B cell (primary cell): ENCODE measurements around the gene ANGPTL2. TPM values are rescaled to one million over a fixed set of nuclear protein-coding genes. Genes with fewer than 3 reads are reported as not detected.

Source experiments
- ATAC-seq: fragments of 200-7000 bp; cut with Tn5 transposase; one replicate; pipeline ENCODE4 v1.10.0; 2021; ENCODE audit warnings: low read depth, mild to moderate bottlenecking, moderate number of reproducible peaks, moderate library complexity
- CTCF ChIA-PET: fragments of 350-600 bp; sonication (Branson Sonifier 250); formaldehyde crosslinking; loops from one replicate; lab custom pipeline; 2021; ENCODE audit warnings: antibody characterized with exemption, inconsistent platforms; lab: Charles Lee
- POLR2A ChIA-PET: fragments of 350-600 bp; sonication (Branson Sonifier 250); formaldehyde crosslinking; loops from one replicate; lab custom pipeline; 2021; ENCODE audit warnings: antibody characterized with exemption; lab: Charles Lee
- DNase-seq: peaks from one replicate; pipeline ENCODE4 v3.0.0; 2013
- H2AFZ ChIP-seq: 2 replicates; pipeline ENCODE4 v1.6.1; 2012; ENCODE audit warnings: mild to moderate bottlenecking, low read depth, low read length; ENCODE audit not compliant: insufficient read depth, poor library complexity, severe bottlenecking
- H3K27ac ChIP-seq, 2 donors: 1 replicate in 1 of 2; 2 replicates in 1 of 2; pipeline ENCODE4 v1.5.1; 2012 to 2013; ENCODE audit warnings: low read length in 2 of 2, mild to moderate bottlenecking in 2 of 2, moderate library complexity in 1 of 2
- H3K27me3 ChIP-seq, 4 experiments: fragments of 200-600 bp in 1 of 4; sonication (generic) in 1 of 4; replicated peaks in 1 of 4; 1 replicate in 2 of 4; 2 replicates in 2 of 4; pipeline versions ENCODE4 v1.6.1 to v1.7.0; 2013 to 2016; ENCODE audit warnings: low read length in 3 of 4, mild to moderate bottlenecking in 2 of 4, mixed read lengths in 1 of 4, moderate library complexity in 1 of 4; ENCODE audit not compliant: insufficient read depth in 4 of 4, control insufficient read depth in 3 of 4; ENCODE audit errors: control extremely low read depth in 1 of 4
- H3K36me3 ChIP-seq, 2 experiments: replicated peaks in 1 of 2; 1 replicate in 1 of 2; 2 replicates in 1 of 2; pipeline versions ENCODE4 v1.6.1 to v1.7.1; 2013; ENCODE audit warnings: low read length in 1 of 2; ENCODE audit not compliant: insufficient read depth in 2 of 2, control insufficient read depth in 1 of 2; ENCODE audit errors: control extremely low read depth in 1 of 2, extremely low read depth in 1 of 2
- H3K4me1 ChIP-seq, 2 donors: fragments of 200-600 bp in 1 of 2; sonication (generic) in 1 of 2; 1 replicate in 1 of 2; 2 replicates in 1 of 2; pipeline versions ENCODE4 v1.5.1 to v1.6.1; 2013 to 2017; ENCODE audit warnings: low read length in 2 of 2; ENCODE audit not compliant: control insufficient read depth in 2 of 2, insufficient read depth in 2 of 2
- H3K4me2 ChIP-seq: replicated peaks from 2 replicates; pipeline ENCODE3; 2012; ENCODE audit warnings: mild to moderate bottlenecking, low read depth, low read length; ENCODE audit not compliant: poor library complexity, severe bottlenecking
- H3K4me3 ChIP-seq, 5 experiments: fragments of 200-600 bp in 1 of 5; sonication (generic) in 1 of 5; 1 replicate in 3 of 5; 2 replicates in 2 of 5; pipeline versions ENCODE4 v1.5.1 to v1.7.0; 2011 to 2016; ENCODE audit warnings: low read length in 4 of 5, mild to moderate bottlenecking in 4 of 5, low read depth in 2 of 5, control low read depth in 1 of 5, moderate library complexity in 1 of 5; ENCODE audit not compliant: insufficient read depth in 1 of 5; ENCODE audit errors: control extremely low read depth in 1 of 5, extremely low read depth in 1 of 5
- H3K79me2 ChIP-seq: fragments of 200-600 bp; sonication (generic); one replicate; pipeline ENCODE4 v1.6.0; 2016; ENCODE audit warnings: low read length; ENCODE audit not compliant: control insufficient read depth, insufficient read depth
- H3K9ac ChIP-seq: fragments of 200-600 bp; sonication (generic); 2 replicates; pipeline ENCODE4 v1.6.1; 2017; ENCODE audit warnings: mild to moderate bottlenecking, low read length, moderate library complexity
- H3K9me3 ChIP-seq, 3 donors: one replicate each; pipeline versions ENCODE4 v1.6.1 to v1.7.1; 2013; ENCODE audit warnings: low read length in 2 of 3; ENCODE audit not compliant: control insufficient read depth in 2 of 3, insufficient read depth in 1 of 3; ENCODE audit errors: control extremely low read depth in 1 of 3
- H4K20me1 ChIP-seq: 2 replicates; pipeline ENCODE4 v1.6.0; 2012; ENCODE audit warnings: mild to moderate bottlenecking, low read length; ENCODE audit not compliant: insufficient read depth, control insufficient read depth, poor library complexity, severe bottlenecking
- H3K27ac Mint-ChIP-seq: one replicate; pipeline ENCODE4 v1.8.0; 2021; ENCODE audit warnings: mixed read lengths
- H3K27me3 Mint-ChIP-seq: one replicate; pipeline ENCODE4 v1.8.0; 2021; ENCODE audit warnings: mixed read lengths
- H3K4me1 Mint-ChIP-seq: one replicate; pipeline ENCODE4 v1.8.0; 2021; ENCODE audit warnings: mixed read lengths
- H3K4me3 Mint-ChIP-seq: one replicate; pipeline ENCODE4 v1.8.0; 2021; ENCODE audit warnings: mixed read lengths
- H3K9me3 Mint-ChIP-seq: one replicate; pipeline ENCODE4 v1.8.0; 2022; ENCODE audit warnings: mixed read lengths; ENCODE audit not compliant: insufficient read depth
- CTCF ChIP-seq: fragments of 200-600 bp; IDR thresholded peaks from one replicate; pipeline ENCODE4 v1.8.0; 2022; ENCODE audit warnings: antibody characterized with exemption, mild to moderate bottlenecking
- EZH2 ChIP-seq: IDR thresholded peaks from 2 replicates; pipeline ENCODE4 v1.6.1; 2012; ENCODE audit warnings: borderline replicate concordance, low read depth, mild to moderate bottlenecking, moderate library complexity, low read length; ENCODE audit not compliant: insufficient read depth, poor library complexity, severe bottlenecking
- WGBS: methylation state at CpG from one replicate; pipeline ENCODE4 v1.1.5; 2013; ENCODE audit warnings: missing lambda C conversion rate; ENCODE audit not compliant: insufficient coverage; 5-methylcytosine and 5-hydroxymethylcytosine counted together
- intact Hi-C: fragments of 100-400 bp; cut with micrococcal nuclease; formaldehyde crosslinking; loops from one replicate; pipeline ENCODE4 v1.10.0; 2022
- polyA plus RNA-seq: library from polyadenylated mRNA; depleted of rRNA; stranded (reverse); fragments of >200 nt; gene quantifications from 2 replicates; pipeline ENCODE4 v1.2.3, GENCODE V29; 2012
- total RNA-seq, 2 donors: library from RNA; stranded (reverse); fragments of 120-200 nt in 1 of 2; gene quantifications; 1 replicate in 1 of 2; 2 replicates in 1 of 2; pipeline versions ENCODE4 v1.2.3 to v1.2.4, GENCODE V29; 2013 to 2022

Gene ANGPTL2
- total and polyA plus RNA-seq, 2 donors (not counting 1 experiment from before 2014, with no cell fraction given), result not detected

DNA sequence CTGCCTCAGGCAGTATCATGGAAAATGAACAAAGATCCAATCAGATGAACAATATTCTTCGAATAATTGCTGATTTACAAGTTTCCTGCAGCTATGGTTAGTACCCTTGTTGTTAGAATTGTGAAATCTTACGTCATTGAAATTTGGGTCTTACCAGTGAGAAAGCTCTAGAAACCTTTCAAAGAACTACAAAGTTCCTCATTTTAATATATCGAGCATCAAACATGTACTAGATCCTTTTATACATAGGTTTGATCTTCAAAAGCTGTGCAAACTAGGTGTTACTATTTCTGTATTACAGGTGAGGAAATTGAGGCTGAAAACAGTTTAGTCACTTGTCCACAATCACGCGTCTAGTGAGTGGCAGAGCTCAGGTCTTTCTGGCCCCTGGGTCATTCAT is 43.7 kb upstream of the ANGPTL2 start:
- intact Hi-C loops, result loop anchor here (1.0 to 2.0 kb wide), 4 partner anchors 59 to 285 kb away; partner anchors contain the start of genes LRSAM1 and RPL12
- Histone ChIP-seq H2AFZ (no peak overlapping the region), H3K4me1 (peaks cover 24 to 31% of the 10 kb centered on the region in 2 donors), H3K36me3 (peaks cover 0 to 4% of the 10 kb centered on the region in 2 experiments), H3K4me3 (no peak overlapping the region), H3K9me3 (peaks cover 0 to 11% (median 3%) of the 10 kb centered on the region in 3 donors), H3K27ac (peak overlapping the region in 1 of 2 donors; percentile 59), H4K20me1 (no peaks in the 10 kb centered on the region), H3K27me3 (no peaks in the 10 kb centered on the region), H3K4me2 (peak overlapping the region; percentile 57), H3K79me2 (no peaks in the 10 kb centered on the region), H3K9ac (no peak overlapping the region)
- Mint-ChIP-seq H3K4me3 (peak overlapping the region; percentile 60), H3K9me3 (no peaks in the 10 kb centered on the region), H3K27ac (peak overlapping the region; percentile 85), H3K27me3 (no peaks in the 10 kb centered on the region), H3K4me1 (peaks cover 50% of the 10 kb centered on the region)
- DNase-seq (no peak), ATAC-seq (no peak)
- ChIA-PET POLR2A (interaction anchor here (0.6 kb wide), 2 partner anchors 185 to 320 kb away, joined by 3 read pairs; no protein-coding TSS in a partner anchor), CTCF (interaction anchor here (0.7 to 2.0 kb wide), 4 partner anchors 10 to 1762 kb away, joined by 3 to 5 read pairs (median 4); no protein-coding TSS in a partner anchor)
- no peak for TF ChIP-seq EZH2
- TF ChIP-seq CTCF, result no peak
- WGBS, result 50% methylated on average over 2 of the region's 5 CpGs

GRCh38 chr9:127165116-127165515 is 42.7 kb upstream of the ANGPTL2 start:
- Histone ChIP-seq H3K4me2 (no peak overlapping the region), H3K27me3 (no peaks in the 10 kb centered on the region), H3K4me1 (peaks cover 24 to 31% of the 10 kb centered on the region in 2 donors), H3K9ac (no peak overlapping the region), H3K27ac (no peak overlapping the region), H3K79me2 (no peaks in the 10 kb centered on the region), H3K9me3 (peaks cover 0 to 11% (median 3%) of the 10 kb centered on the region in 3 donors), H2AFZ (no peak overlapping the region), H3K36me3 (peaks cover 0 to 4% of the 10 kb centered on the region in 2 experiments), H4K20me1 (no peaks in the 10 kb centered on the region), H3K4me3 (no peak overlapping the region)
- CTCF ChIA-PET, result interaction anchor here (1.1 to 2.0 kb wide), 2 partner anchors 11 to 223 kb away, joined by 4 to 5 read pairs; no protein-coding TSS in a partner anchor
- DNase-seq (no peak), ATAC-seq (no peak)
- H3K9me3 Mint-ChIP-seq, result no peaks in the 10 kb centered on the region
- H3K4me1 Mint-ChIP-seq, result peaks cover 50% of the 10 kb centered on the region
- no peak overlapping the region for H3K4me3 Mint-ChIP-seq
- no peak overlapping the region for H3K27ac Mint-ChIP-seq
- POLR2A ChIA-PET, result no interaction called here
- no peak for TF ChIP-seq EZH2
- TF ChIP-seq CTCF, result no peak
- 90% methylated on average over 2 of the region's 4 CpGs for WGBS
- no peaks in the 10 kb centered on the region for H3K27me3 Mint-ChIP-seq
- intact Hi-C loops, result no loop called here
